Mucosa of gallbladder (tissue), 1 donor: ENCODE data around the gene TBX21. TPM values are rescaled to one million over a fixed set of nuclear protein-coding genes. Genes with fewer than 3 reads are reported as not detected.

Experiments
- DNase-seq: peaks from one replicate; pipeline ENCODE4 v3.0.0-alpha.2; 2020; ENCODE audit warnings: low spot score
- total RNA-seq: library from RNA; stranded (reverse); gene quantifications from one replicate; pipeline ENCODE4 v1.2.1, GENCODE V29; 2021
- donor health status: DM: no; HTN: no; CAD: no.

TBX21 gene
- total RNA-seq, 1 donor from 2014 or later: 1.8 TPM

DNA sequence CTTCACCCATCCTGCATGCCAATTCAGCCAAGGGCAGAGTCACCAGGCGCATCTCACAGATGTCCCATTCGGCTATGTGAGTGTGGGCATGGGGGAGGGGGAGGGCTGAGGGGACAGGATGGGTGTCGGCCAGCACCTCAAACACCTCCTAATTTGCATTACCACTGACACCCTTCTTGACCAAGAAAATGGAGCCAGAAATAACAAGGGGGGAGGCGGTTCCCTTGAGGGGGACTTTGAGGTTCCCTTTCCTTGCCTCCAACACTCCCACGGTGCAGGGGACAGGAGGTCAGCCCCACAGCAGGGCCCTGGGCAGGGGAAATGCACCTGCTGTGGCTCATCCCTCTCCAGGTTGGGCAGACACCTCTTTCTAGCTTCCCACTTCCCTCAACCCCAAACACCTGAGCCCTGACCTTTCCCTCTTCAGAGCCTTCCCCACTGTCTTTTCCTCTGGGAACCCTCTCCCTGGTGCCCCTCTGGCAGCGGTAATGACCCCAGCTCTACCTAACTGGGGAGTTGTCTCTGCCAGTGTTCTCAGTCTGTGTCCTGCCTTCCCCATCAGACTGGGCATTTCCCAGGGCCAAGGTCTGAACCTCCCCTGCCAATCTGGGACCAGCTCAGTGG, 18.2 kb upstream of the TBX21 start:
- no peak for DNase-seq

DNA sequence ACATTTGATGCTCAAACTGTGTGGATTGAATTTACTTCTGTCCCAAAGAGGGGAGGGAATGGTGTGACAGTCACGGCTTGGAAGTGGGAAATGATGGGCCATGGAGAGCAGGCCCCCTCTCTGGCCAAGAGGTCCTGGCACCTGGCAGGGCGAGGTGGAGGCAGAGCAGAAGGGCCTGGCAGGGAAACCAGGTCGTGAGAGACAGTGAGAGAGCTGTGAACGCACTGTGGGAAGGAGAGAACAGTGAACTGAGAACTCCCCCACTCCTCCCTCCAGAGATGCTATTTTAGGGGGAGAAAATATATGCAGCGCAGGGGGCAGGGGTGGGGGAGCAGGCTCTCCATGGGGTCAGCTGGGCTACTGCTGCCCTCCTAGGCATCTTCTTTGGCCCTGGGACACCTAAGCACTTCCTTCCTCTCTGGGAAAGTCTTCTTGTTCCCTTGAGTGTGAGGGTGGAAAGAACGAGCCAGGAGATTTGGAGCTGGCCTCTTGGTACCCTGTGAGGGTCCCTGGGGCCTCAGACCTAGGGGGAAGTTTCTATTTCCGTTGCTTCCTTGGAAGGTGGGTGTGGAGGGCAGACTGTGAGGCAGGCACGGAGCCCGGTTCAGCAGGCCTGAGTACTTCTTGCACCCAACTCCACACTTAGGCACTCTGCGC, 17.2 kb upstream of the TBX21 start:
- no peak for DNase-seq

- DNase-seq: no peak
Measured at GRCh38 chr17:47716375-47716774, 16.7 kb upstream of the TBX21 start.

DNA sequence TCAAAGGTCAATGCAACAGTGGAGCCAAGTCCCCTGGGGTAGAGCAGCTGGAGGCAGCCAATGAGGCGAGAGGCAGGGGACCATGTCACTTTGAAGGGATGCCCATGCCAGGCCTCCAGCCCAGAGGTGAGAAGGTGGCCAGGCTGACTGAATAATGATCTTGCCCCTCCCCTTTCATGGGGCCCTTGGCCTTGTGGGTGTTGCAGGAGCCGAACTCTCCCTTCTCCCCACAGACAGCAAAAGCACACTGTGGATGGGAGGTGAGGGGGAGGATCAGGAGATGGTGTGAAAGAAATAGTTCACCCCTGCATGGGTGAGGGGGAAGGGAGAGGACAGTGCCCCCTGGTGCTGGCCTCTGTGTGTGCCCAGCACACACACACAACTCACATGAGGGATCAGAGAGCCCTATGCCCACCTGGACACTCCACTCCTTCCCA, 15.8 kb upstream of the TBX21 start:
- no peak for DNase-seq

GRCh38 chr17:47717979-47718621, 14.9 kb upstream of the TBX21 start:
- no peak for DNase-seq

DNA sequence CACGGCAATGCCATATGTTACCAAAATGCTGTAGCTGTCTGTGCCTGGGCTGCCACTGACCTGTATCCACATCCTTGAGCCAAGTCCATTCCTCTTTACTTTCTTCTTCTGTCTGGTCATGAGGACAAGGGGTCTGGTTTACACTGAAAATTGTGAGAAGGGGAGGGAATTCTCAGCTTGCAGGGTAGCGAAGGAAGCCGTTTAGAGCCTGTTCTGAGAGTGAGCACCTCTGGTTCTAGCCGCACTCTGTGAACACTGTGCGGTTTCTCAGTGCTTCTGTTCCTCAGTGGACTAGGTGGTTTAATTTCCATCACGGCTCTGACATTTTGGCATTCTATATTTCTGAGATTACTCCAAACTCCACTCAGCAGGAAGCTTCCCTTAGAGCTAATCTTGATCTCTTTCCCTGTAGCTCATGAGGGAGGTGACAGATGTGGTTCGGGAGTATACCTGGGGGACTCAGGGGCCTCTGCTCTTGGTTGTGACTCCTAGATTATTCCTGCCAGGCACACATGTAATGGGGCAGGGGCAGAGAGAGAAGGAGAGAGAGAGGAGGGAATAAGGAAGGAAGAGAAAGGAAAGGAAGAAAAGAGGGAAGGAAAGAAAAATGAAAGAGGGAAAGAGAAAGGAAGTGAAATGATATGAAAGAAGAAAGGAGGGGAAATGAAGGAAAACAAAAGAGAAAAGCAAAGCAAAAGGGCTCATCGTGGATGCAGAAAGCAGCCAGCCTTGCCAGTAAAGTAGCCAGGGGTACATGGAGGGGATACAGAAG, 14.2 kb upstream of the TBX21 start:
- no peak for DNase-seq

DNA sequence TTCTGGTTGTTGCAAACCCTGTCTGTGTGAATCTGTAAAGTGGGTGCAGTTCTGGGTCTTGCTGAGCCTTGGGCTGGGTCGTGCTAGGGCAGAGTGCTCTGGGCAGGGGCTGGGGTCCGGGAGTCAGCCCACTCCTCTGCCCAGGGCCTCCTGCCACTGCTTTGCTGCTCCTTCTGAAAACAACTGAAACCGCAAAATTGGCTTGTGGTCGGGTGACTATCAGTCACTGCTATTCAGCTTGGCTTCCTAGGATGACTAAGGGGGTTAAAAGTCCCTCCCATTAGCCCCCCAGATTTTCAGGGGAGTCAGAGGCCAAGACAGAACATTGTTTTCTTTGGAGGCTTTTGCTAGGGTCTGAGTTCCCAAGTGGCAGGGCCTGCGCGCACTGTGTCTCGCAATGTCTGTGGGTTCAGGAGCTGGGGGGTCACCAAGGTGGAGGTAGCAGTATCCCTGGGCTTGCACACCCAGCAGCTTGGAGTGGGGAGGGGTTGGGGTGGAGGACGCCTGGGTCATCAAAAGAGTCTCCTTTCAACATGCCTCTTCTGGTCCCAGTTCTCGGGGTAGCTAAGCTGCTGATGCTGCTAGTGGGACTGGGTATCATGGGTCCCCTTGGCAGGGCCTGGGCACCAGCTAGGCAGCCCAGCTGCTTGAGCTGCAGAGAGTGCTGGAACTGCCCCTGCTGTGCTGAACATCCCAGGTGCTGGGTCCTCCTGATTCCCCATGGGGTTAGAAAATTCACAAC, 13.5 kb upstream of the TBX21 start:
- DNase-seq: no peak

DNA sequence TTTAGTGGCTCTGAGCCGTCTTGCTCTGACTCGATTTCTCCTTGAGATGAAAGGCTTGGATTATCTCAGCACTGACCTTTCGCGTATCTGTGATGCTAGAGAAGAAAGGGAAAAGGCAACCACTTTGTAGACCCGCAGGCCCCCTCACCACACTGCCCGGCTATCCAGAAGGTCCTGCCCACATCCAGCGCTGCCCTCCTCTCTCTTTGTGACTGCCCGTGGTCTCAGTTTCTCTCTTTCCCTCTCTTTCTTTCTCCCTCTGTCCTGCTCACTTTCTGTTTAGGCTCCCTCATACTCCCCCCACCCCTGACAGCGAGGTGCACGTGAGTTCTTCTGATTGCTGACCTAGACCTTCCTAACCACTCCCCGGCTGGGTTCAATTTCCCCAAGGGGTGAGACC, 12.8 kb upstream of the TBX21 start:
- DNase-seq: no peak

GRCh38 chr17:47720754-47721533, 12.1 kb upstream of the TBX21 start:
- no peak for DNase-seq

DNA sequence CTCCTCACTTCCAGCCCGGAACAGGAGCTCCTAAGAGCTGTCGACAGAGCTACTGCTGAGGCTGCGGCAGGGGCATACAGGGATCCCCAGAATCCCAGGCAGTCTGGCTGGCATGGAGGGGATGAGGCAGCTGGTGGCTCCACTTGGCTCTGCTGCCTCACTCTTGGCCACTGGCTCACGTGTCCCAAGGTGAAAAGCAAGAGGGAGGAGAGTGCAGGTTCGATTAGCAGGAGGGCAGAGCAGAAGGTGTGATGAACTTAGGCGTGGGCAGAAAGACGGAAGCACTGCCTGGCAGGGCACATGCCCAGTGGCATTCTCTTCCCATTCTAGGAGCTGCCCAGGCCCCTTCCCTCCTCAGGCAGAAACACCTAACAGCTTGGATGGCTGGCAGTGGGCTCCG, 11.3 kb upstream of the TBX21 start:
- no peak for DNase-seq

DNA sequence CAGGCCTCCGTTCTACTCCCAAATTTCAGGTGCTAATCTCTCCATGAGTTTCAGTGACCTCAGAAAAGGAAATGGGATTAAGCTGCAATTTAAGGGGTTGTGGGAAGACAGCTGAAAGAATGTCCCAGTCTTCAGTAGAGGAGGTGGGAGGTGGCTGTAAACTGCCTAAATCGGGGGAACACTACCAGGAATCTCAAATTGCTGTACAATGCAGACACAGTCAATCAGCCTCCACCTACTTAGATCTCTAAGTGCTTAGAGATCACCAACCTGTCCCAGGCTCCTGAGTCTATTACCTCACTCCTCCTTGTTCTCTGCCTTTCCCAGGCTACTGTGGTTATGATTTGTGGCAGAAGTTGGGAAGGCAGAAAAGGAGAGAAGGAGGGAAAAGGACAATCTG, 8.3 kb upstream of the TBX21 start:
- no peak for DNase-seq

DNA sequence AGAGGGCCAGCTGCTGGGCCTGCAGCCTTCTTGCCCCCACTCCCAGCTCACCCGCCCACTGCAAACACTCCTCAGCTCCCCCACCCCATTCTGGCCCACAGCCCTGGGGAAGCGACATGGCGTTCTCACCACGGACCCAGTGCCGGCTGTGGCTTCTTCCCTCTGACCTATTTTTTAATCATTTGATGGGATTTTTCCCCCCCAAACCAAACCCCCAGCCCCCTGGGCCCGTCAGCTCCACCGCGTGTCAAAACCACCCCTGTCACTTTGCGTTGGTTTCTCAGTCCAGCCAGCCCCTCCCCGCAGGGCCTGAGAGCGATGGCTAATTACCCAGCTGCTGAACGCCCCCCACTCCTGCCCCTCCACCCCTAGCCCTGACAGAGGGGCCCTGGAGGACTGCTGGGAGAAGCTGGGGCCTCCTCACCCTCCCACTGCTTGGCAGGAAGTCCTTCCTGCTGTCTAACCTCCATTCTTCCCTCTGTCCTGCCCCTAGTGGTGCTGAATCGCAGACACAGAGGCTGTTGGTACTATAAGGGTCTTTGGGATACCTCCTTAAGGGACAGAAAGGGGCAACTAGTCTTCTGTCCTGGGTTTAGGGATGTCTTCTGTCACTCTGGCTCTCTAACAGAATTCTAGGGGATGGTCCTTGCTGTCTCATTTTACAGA, 7.5 kb upstream of the TBX21 start:
- DNase-seq: no peak

GRCh38 chr17:47726796-47727703, 6.0 kb upstream of the TBX21 start:
- no peak for DNase-seq

DNA sequence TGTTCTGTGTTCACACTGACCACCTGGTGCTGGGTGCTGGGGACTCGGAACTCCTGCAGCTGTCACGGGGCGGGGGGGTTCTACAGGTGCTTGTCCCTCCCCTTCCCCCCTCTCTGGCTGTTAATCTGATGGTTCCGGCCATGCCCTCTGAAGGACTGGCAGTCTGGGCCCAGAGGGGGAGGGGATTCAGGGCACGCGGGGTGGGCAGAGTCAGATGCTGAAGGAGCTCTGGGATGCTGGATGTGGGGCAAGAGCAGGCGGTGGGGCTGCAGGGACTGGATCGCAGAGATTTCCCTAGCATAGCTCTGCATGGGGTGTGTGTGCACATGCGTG, 5.4 kb upstream of the TBX21 start:
- no peak for DNase-seq

GRCh38 chr17:47728214-47728877, 4.7 kb upstream of the TBX21 start:
- DNase-seq: no peak

DNA sequence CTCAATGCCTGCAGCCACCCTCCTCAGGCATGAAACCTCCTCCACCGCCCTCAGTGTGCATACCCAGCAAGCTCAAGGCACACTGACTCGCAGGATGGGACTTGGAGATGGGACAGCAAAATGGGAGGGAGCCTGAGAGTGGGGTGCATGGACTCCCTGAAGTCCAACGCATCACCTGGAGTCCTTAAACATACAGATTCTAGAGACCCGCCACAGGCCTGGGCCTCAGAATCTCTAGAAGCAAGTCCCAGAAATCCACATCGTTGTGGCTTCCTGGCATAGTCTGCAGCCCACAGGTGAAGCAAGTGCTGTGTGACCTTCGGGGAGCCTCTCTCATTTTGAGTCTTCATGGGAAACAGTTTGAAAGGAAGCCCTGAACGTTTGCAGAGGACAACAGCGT, 3.6 kb upstream of the TBX21 start:
- DNase-seq: no peak

- DNase-seq: no peak
Measured at GRCh38 chr17:47730681-47731080, 2.4 kb upstream of the TBX21 start.

DNA sequence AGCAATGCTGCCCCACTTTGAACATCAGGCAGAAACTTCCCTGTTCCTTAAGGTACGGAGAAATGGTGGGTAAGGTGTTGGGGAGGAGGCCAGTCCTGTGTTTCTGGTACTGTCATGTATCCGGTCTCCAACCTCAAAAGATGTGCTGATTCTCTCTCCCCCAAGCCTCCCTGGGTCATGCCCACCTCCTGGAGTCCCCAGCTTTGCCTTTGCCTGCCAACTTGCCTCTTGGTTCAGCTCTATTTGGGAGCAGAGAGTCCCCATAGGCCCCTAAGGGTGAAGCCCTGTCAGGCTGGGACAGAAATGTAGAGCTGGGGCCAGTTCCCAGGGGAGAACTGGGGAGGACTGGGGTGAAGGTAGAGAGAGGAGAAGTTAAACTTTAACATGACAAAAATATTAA, 1.6 kb upstream of the TBX21 start:
- DNase-seq: no peak
